Sigmoid colon (tissue), 4 donors: ENCODE results near the gene TMEM125.

Experiments
- CTCF ChIP-seq, 4 experiments: fragments of 450-650 bp in 3 of 4; fragments of 200-600 bp in 1 of 4; IDR thresholded peaks; one replicate each; pipeline ENCODE4 v1.5.1; 2016 to 2019; ENCODE audit warnings: antibody characterized with exemption in 4 of 4, mild to moderate bottlenecking in 3 of 4, moderate library complexity in 2 of 4
- EP300 ChIP-seq, 4 donors: sonication (generic); formaldehyde crosslinking; IDR thresholded peaks; one replicate each; pipeline ENCODE4 v1.6.1; 2017; ENCODE audit warnings: antibody characterized with exemption in 4 of 4
- POLR2A ChIP-seq, 2 donors: fragments of 450-650 bp; IDR thresholded peaks; one replicate each; pipeline ENCODE4 v1.6.1; 2016; ENCODE audit warnings: antibody characterized with exemption in 2 of 2, mild to moderate bottlenecking in 2 of 2, moderate library complexity in 2 of 2
- POLR2AphosphoS5 ChIP-seq, 4 donors: sonication (generic); formaldehyde crosslinking; IDR thresholded peaks; one replicate each; pipeline ENCODE4 v1.6.1; 2017; ENCODE audit warnings: antibody characterized with exemption in 4 of 4

DNA sequence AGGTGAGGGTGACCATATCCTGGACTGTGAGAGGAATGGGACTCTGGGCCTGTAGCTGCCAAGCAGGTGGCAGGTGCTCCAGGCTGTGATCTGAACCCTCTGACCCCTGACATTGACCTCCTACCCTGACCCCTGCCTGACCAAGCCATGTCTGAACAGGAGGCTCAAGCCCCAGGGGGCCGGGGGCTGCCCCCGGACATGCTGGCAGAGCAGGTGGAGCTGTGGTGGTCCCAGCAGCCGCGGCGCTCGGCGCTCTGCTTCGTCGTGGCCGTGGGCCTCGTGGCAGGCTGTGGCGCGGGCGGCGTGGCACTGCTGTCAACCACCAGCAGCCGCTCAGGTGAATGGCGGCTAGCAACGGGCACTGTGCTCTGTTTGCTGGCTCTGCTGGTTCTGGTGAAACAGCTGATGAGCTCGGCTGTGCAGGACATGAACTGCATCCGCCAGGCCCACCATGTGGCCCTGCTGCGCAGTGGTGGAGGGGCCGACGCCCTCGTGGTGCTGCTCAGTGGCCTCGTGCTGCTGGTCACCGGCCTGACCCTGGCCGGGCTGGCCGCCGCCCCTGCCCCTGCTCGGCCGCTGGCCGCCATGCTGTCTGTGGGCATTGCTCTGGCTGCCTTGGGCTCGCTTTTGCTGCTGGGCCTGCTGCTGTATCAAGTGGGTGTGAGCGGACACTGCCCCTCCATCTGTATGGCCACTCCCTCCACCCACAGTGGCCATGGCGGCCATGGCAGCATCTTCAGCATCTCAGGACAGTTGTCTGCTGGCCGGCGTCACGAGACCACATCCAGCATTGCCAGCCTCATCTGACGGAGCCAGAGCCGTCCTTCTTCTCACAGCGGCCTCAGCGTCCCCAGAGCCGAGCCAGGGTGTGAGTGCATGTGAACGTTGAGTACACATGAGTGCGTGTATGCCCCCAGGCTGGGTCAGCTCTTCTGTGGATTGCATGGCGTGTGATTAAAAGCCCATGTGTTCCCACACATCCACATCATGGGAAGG is 3.1 kb downstream of the TMEM125 start:
- TF ChIP-seq POLR2A (IDR thresholded peaks at IDR 0.05), result no peak
- TF ChIP-seq CTCF (IDR thresholded peaks at IDR 0.05), result no peak
- no peak for TF ChIP-seq POLR2AphosphoS5 (IDR thresholded peaks at IDR 0.05)
- TF ChIP-seq EP300 (IDR thresholded peaks at IDR 0.05), result no peak
